HG03520 (cell line): ENCODE data around the gene CAPN5.

Experiments
- ATAC-seq: cut with Tn5 transposase; IDR thresholded peaks from one replicate; pipeline ENCODE4 v1.9.1; 2021; ENCODE audit warnings: mild to moderate bottlenecking, moderate library complexity; ENCODE audit not compliant: unreplicated experiment

CAPN5 gene

GRCh38 chr11:77114089-77114463, 47.3 kb downstream of the CAPN5 start:
- no peak for ATAC-seq

- no peak for ATAC-seq
Measured at GRCh38 chr11:77115181-77115611, 48.4 kb downstream of the CAPN5 start.

- ATAC-seq = no peak
Measured at GRCh38 chr11:77115956-77116355, 49.2 kb downstream of the CAPN5 start.

- ATAC-seq = no peak
Measured at GRCh38 chr11:77117492-77117891, 50.7 kb downstream of the CAPN5 start.

- ATAC-seq = no peak
Measured at GRCh38 chr11:77118086-77118485, 51.3 kb downstream of the CAPN5 start.

GRCh38 chr11:77118971-77119370, 52.2 kb downstream of the CAPN5 start:
- no peak for ATAC-seq

GRCh38 chr11:77119531-77119936, 52.8 kb downstream of the CAPN5 start:
- ATAC-seq = no peak

- ATAC-seq = no peak
Measured at GRCh38 chr11:77120571-77120970, 53.8 kb downstream of the CAPN5 start.

- no peak for ATAC-seq
Measured at GRCh38 chr11:77121096-77121640, 54.4 kb downstream of the CAPN5 start.

GRCh38 chr11:77121876-77122575, 55.3 kb downstream of the CAPN5 start:
- no peak for ATAC-seq

- no peak for ATAC-seq
Measured at GRCh38 chr11:77122576-77123212, 55.9 kb downstream of the CAPN5 start.

GRCh38 chr11:77123591-77123990, 56.8 kb downstream of the CAPN5 start:
- ATAC-seq = no peak

- no peak for ATAC-seq
Measured at GRCh38 chr11:77124041-77124440, 57.3 kb downstream of the CAPN5 start.

- ATAC-seq = no peak
Measured at GRCh38 chr11:77124488-77124887, 57.7 kb downstream of the CAPN5 start.

GRCh38 chr11:77125191-77125590, 58.4 kb downstream of the CAPN5 start:
- ATAC-seq = no peak

GRCh38 chr11:77125695-77126094, 58.9 kb downstream of the CAPN5 start:
- ATAC-seq = no peak

- ATAC-seq = no peak
Measured at GRCh38 chr11:77126156-77126775, 59.5 kb downstream of the CAPN5 start.

- ATAC-seq = no peak
Measured at GRCh38 chr11:77126861-77127234, 60.1 kb downstream of the CAPN5 start.

GRCh38 chr11:77127235-77127911, 60.6 kb downstream of the CAPN5 start:
- no peak for ATAC-seq

GRCh38 chr11:77127920-77128691, 61.3 kb downstream of the CAPN5 start, which contains the start of gene MYO7A:
MYO7A (plus strand) TSS chr11:77128246; CDS start chr11:77130635, 2,389 bp downstream.
- no peak for ATAC-seq
